HG02798 (cell line): ENCODE results near the gene CABP4.
"Not testable (repeated sequence)": the region's sequence is repeated elsewhere in the genome, so short reads cannot be mapped to it uniquely, and the experiment has no call there.

Source experiments
- ATAC-seq: cut with Tn5 transposase; IDR thresholded peaks from one replicate; pipeline ENCODE4 v1.9.1; 2021; ENCODE audit warnings: mild to moderate bottlenecking; ENCODE audit not compliant: unreplicated experiment, poor library complexity

Gene CABP4

DNA sequence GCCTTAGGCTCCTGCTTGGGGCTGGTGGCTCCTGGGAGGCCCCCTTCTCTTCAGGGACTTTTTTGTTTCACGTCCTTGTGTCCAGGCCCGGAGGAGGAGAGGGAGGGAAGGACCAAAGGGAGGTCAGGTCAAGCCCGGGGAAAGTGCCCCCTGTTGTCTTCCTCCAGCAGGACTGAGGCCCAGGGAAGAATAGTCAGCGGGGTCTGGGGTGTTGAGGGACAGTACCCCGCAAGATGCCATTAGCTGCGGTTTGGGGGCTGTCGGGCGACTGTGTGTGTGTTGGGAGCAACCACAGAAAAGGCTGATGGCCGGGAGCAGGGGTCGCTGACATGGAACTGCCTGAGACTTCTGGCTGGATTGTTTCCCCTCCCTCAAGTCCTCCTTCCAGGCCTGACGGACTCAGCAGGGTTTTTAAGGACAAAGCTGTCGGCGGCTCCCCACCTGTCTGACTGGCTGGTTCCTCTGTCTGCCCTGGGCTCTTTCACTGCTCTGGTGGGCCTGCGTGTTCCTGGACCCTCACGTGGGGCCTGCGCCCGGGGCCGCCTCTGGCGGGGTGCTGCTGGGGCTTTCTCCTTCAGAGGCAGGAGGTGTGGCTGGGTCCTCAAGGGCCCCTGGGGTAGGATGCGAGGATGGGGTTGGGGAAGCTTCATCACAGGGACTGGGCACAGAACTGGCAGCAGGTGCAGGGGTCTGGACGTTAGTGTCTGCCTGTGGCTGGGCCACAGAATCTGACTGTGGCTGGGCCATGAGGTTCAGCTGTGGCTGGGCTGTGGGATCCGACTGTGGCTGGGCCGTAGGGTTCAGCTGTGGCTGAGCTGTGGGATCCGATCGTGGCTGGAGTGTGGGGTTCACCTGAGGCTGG lies 4.1 kb upstream of the CABP4 start:
- ATAC-seq = no peak

DNA sequence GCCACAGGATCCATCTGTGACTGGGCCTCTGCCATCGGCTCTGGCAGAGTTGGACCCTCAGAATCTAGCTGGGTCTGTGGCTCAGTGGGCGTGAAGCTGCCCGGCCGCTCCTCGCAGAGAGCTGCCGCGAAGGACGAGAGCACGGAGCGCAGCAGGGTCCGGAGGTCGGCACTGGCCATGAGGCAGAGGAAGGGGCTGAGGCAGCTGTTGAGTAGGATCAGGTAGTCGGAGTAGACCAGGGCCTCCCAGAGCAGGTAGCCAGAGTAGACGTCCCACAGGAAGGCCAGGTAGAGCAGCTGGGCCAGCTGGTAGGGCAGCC lies 3.5 kb upstream of the CABP4 start:
- ATAC-seq = no peak

DNA sequence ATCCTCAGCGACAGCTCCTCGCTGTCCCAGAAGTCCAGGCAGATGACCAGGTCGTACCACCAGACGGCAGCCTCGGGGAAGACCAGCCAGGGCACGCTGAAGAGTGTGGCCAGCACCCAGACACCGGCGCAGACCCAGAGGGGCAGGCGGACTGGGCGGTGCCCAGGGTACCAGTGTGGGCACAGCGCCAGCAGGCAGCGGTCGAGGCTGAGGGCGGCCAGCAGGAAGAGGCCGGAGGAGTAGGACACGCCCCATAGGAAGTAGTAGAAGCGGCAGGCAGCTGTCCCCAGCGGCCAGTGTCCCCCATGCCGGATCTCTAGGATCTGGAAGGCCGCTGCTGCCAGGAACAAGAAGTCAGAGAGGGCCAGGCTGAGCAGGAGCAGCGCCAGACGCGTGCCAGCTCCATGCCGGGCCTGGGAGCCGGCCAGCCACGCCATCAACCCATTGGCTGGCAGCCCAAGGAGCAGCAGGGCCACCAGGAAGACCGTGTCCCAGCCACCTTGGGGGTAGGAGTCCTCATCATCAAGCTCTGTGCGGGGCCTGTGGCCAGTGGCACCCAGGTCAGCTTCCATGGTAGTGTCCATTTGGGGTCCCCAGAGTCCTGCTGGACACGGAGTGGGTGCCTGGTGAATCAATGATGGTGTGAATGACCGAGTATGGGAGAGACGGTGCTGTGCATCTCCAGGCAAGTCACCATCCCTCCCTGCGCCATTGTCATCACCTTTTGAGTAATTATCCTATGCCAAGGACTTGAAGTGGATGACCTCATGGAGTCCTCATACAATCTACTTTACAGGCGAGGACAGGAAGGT lies 2.8 kb upstream of the CABP4 start, which contains the start of gene GPR152:
TSS of gene GPR152 (minus strand) at position 589 of the 812 bp plus-strand sequence. CDS start at position 584, 5 bp downstream.
- ATAC-seq = no peak

DNA sequence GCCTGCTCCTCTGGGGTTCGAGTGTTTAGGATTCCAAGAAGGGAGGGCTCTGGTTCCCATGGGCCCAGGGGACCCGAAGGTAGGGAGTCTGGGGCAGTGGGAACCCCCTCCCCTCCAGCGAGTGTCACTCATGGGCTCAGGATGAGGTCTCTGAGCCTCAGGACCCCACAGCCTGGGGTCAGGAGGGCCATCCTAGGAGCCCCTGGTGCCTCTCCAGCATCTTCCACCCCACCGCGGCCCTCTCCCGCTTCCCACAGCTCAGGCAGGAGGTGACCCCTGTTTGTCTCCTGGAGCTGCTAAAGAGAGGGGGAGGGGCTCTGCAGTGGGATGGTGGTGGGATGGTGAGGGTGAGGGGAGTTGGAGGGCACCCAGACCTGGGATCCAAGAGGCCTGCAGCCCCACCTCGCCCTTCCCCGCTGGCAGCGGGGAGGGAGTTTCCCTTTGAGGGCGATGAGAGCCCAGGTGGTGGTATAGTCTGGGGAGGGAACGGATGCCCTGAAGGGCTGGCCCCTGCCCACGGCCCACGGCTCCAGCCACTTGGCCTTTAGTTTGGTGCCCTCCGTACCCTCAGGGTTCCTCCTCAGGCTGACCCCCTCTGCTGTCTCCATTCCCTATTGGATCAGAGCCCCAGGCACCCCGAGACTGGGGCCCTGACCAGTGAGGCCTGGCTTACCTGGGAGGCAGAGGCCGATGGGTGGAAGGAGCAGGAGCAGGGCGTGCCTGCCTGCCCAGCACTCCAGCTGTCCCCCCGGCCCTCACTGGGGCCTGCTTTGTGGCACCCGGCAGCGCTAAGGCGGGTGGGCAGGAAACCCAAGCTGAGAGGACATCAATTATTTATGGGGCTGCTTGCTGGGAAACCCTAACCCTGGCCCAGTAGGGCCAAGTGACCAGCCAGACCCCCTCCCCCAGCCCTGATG lies 1.1 kb upstream of the CABP4 start:
- no peak for ATAC-seq

DNA sequence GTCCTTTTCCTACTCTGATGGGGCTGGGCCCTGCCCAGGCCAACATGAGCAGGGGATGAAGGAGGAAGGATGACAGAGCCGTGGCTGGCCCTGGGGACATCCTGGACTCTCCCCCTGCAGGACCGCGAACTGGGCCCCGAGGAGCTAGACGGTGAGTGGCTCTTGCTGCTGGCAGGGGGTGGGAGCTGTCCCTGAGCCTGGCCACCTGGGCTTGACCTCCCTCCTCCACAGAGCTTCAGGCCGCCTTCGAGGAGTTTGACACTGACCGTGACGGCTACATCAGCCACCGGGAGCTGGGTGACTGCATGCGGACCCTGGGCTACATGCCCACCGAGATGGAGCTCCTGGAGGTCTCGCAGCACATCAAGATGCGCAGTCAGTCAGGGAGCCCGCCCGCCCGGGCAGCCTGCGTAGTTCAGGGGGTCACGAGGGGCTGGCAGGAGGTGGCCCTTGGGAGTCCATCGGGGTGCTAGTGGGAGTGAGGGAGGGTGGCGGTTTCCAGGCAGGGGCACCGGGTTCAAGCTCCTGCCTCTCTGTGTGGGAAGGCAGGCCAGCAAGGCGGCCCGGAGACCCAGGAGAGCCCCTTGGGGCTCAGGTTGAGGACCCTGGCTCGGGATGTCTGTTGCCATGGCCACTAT lies 1.0 kb downstream of the CABP4 start:
- ATAC-seq = no peak

DNA sequence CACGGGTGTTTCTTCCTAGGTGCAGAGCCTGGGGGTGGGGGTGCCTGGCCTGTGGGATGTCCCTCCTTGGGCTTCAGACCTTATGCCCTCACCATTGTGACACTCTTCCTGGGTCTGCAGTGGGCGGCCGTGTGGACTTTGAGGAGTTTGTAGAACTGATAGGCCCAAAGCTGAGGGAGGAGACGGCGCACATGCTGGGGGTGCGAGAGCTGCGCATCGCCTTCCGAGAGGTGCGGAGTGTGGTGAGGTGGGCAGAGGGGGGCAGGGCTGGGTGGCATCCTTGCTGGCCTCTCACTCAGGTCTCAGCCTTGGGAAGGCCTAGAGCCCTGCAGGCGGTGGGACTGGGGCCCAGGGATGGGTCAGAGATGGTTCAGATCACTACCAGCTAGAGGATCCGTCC lies 2.3 kb downstream of the CABP4 start:
- ATAC-seq = no peak

DNA sequence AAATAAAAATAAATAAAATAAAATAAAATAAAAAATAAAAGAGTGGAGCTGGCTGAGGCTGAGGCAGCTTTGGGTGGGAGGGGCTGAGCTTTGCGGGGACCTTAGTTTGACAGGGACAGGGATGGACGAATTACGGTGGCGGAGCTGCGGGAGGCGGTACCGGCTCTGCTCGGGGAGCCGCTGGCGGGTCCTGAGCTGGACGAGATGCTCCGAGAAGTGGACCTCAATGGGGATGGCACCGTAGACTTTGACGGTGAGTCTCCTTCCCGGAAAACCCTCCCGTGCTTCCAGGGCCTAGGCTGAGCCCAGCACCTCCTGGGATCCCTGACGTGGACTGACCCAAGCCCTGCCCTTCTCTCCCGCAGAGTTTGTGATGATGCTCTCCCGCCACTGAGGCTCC lies 3.1 kb downstream of the CABP4 start:
- no peak for ATAC-seq

DNA sequence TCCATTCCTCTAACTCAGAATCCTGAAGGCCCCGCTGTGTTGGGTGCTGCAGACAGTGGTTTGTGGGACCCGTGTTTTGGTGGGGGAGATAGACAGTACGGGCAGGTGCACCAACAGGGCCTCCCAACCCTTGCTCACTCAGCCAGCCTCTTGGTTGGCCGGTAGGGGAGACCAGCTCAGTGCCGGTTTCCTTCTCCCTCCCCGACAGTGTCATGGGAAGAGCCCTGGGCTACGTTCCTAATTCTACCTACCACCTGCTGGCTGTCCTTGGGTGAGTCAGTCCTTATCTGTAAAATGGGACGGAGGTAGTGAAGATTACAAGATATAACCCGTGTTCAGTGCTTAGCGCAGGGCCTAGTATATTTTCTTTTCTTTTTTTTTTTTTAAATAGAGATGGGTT lies 8.0 kb downstream of the CABP4 start:
- no peak for ATAC-seq

DNA sequence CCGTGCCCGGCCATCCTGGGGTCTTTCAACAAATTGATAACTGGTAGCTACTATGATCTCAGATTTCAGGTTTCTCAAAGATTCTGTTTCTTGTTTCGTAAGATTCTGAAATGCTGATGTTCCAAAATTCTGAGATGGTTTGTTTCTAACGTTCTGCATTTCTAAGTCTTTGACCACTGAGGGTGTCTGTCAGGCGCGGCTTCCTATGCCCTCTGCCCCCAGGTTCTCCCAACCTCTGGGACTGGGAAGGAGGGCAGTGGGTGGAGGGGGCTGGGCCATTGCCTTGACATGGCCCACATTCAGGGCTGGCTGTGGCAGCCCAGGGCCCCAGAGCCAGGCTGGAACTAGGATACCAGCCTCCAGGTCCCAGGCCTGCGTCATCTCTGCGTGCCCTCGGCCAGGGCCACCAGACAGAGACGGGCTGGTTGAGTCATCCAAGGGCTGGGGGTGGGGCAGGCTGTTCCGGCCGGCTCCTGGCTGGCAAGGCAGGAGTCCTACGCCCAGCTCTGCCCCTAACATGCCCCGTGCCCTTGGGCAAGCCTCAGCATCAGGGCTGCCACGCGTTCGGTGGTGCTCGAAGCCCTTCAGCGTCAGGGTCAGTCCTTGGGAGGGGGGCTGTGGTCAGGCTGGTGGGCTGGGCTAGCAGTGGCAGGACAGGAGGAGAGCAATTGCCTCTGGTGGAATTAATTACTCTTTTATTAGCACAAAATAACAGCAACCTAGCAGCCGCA lies 8.7 kb downstream of the CABP4 start:
- no peak for ATAC-seq

DNA sequence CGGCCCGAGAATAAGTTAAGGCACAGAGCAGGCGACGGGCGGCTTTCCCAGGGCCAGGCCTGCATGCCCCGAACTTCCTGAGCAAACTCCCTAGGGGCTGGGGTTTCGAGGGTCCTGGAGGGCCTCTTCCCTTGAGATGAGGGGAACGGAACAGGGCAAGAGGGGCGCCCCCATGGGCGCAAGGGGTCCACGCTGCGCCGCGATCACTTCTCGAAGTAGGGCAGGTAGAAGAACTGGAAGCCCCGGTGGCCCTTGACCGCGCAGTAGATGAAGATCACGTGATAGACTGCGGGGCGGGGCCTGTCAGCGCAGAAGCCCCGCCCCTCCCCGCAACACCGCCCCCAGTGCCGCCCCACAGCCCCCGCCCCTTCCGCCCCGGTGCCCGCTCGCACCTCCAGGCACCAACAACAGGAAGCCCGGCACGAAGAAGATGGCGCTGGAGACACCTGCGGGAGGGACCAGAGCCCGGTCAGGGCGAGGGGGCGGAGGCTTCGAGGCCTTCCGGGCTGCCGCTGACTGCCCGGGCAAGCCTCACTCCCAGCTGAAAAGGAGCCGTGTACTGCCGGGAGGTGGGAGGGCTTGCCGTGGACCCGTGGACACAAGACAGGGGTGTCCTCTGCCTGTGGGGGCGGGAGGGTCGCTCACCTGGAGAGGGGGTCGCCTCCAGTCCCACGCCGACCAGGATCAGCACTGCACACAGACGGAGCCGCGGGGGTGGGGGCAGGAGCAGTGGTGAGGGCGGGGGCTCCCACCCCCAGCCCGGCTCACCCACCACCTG lies 9.4 kb downstream of the CABP4 start:
- peak; percentile 62 for ATAC-seq

DNA sequence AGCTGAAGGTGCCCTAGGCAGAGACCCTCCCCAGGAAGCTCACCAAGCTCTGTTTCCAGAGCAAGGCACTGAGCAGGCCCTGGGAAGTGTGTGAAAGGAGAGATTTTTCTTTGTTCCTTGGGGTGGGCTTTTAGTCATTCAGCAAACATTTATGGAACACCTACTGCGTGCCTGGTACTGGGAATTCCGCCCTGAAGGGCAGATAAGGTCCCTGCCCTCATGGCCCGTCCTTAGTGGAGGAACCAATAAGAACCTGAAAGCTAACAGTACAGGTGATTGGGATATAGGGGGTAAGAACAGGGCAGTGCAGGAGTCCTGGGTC lies 10.0 kb downstream of the CABP4 start:
- ATAC-seq = no peak

DNA sequence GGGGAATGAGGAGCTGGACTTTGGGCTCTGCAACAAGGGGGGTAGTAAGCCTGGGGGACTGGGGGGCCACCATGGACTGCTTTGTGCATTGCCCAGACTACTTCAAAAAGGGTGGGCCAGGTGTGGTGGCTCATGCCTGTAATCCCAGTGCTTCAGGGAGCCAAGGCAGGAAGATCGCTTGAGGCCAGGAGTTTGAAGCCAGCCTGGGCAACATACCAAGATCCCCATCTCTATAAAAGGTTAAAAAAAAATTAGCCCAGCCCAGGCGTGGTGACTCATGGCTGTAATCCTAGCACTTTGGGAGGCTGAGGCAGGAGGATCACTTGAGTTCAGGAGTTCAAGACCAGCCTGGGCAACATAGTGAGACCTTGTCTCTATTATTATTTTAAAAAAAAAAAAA lies 10.4 kb downstream of the CABP4 start:
- ATAC-seq = not testable (repeated sequence)

DNA sequence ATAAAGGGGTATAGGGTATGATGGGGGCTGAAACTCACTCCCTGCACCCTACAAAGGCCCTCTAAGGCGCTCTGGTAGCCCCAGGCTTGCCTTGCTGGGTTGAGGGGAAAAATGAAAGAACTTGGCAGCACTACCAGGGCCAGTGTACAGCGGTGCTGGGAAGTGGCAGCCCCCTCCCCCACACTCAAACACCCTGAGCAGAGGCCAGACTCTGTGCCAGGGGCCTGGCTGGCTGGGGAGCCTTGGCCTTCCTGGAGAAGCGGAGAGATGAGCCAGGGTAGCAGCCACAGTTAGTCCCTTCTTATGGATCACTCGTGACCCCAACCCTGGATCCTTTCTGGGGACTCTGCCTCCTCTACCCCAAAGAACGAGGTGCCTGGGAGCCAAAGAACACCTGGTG lies 11.2 kb downstream of the CABP4 start:
- ATAC-seq = no peak

DNA sequence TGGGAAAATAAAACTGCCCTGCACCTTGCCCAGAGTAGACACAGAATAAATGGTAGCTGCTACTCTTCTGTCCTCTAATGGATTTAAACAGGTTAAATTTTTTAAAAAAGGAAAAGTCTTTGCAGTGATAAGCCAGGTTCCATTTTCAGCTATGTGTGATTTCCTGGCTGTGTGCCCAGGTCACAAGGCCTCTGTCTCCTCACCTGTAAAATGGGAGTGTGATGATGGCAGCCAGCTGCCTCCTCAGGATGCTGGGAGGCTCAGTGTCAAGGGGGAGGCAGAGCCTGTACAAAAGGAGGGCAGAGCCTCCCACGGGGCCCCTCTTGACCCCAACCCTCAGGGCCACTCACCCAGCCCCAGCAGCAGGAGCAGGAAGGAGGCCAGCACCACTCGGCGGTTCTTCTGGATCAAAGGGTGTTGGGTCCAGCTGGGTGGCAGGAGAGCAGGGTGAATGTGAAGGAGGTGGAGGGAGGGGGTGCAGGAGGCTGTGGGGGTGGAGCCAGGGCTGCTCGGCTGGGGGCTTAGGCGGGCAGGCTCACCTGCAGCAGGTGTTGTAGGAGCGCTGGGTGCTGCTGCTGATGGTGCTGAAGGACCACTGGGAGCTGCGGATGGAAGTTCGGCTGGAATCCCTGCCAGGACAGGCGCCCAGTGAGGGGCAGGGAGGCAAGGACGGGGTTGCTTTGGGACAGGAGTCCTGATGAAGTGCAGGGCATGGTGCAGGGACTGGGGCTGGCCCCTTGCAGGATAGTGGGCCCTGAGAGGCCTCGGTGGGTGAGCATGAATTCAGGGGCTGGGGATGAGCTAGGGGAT lies 12.0 kb downstream of the CABP4 start:
- ATAC-seq = no peak

DNA sequence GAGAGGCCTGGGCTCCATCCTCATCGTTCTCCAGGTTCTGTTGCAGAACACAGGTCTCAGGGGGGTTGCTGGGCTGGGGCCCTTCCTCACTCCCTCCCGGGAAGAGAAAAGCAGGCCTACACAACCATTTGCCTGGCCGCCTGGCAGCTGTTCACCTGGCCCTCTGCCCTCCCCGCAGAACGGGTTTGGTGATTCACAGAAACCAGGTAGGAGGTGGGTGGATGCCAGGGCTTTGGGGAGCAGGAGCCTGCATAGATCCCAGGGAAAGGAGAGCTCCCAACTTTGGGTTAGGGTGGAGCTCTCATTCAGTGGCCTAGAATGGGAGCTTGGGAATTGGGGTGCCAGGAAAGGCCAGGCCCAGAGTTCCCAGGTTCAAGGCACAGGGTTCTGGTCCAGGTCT lies 12.9 kb downstream of the CABP4 start:
- no peak for ATAC-seq

DNA sequence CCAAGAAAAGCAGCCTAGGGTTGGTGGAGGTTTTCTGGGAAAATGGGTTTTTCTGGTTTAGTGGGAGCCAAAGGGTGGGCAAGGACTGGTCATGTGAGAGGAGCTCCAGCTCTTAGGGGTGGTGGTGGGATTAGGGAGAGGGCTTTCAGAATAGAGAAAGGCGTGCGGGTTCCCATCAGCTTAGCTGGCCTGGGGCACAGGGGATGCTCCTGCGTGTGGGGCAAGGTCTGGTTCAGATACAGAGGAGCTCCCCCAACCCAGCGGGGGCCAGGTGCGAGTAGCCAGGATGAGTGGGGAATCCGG lies 13.3 kb downstream of the CABP4 start:
- ATAC-seq = no peak

DNA sequence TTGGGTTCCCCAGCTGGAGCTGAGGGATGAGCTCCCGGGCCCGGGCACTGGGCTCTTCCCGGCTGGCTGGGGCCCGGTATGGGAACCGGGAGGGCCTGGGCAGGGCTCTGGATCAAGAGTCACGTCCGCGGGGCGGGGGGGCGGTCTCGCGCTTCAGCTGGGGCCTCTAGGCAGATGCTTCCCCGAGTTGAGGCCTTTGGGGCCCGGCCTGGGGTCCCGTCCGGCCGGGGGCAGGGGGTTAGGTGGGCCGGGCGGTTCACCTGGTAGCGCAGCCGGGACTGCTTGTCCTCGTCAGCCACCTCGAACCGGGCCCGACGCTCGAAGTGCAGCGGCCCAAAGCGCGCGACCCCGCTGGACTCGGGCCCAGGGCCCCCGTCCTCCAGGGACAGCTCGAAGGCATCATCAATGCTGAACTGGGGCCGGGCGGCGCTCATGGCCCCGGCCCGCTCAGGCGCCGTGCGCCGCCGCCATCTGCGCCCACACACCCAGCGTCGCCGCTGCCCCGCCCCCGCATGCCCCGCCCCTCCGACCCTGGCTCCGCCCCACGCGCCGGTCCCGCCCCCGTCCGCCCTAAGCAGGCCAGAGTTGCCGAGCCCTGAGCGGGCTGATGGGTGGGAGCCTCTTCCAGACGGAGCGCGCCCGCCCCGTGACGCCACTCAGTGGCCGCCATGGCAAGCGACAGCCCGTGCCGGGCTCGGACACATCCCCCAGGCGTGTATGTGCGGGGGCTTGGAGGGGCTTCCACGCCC lies 13.8 kb downstream of the CABP4 start, which contains the start of gene TMEM134:
TSS of gene TMEM134 (minus strand) at position 493 of the 749 bp plus-strand sequence. CDS start at position 434, 59 bp downstream.
- peak; percentile 79 for ATAC-seq

DNA sequence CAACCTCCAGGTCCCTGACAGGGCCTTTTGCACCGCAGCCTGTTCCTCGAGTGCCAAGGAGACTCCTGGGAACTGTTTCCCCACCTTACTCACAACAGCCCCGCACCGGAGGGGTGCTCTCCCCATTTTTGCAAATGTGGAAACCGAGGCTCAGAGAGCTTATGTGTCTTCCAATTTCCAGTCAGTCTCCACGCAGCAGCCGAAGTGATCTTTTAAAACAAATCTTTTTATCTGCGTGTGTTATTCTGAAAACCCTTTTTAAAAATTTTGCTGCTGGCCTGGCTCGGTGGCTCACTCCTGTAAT lies 14.3 kb downstream of the CABP4 start:
- no peak for ATAC-seq
